ENCODE measurements around the gene PDSS2. TPM values are rescaled to one million over a fixed set of nuclear protein-coding genes. Genes with fewer than 3 reads are reported as not detected.
A peak's percentile ranks its signal among the peaks of the same experiment; 100 is the strongest.

The PDSS2 gene
- total RNA-seq, 1 experiment from 2014 or later: 17.7 TPM

DNA sequence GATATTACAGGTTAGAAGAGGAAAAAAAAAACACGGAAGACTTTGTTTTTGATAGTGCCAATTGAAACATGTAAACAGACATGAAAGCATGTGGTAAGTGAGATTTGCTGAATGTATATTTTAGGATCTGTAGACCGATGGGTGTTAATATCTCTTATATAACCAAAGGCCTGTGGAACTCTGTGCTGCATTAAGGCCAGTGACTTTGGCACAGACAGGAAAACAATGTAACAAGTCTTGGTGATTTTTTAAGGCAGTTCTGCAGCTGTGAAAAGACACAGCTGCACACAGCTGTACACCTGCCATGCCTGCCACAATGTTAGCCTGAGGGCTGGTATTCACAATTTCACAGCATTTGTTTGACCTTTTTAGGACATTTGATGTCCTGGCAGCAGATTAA lies 36.6 kb upstream of the PDSS2 start:
- DNase-seq (ENCODE audit: low read depth, low spot score) (no peak), ATAC-seq (no peak)
- peaks cover 56% of the 10 kb centered on the region for H3K4me1 ChIP-seq (ENCODE audit: control insufficient read depth, insufficient read depth, low read length)
- TF ChIP-seq, protein P1, sequence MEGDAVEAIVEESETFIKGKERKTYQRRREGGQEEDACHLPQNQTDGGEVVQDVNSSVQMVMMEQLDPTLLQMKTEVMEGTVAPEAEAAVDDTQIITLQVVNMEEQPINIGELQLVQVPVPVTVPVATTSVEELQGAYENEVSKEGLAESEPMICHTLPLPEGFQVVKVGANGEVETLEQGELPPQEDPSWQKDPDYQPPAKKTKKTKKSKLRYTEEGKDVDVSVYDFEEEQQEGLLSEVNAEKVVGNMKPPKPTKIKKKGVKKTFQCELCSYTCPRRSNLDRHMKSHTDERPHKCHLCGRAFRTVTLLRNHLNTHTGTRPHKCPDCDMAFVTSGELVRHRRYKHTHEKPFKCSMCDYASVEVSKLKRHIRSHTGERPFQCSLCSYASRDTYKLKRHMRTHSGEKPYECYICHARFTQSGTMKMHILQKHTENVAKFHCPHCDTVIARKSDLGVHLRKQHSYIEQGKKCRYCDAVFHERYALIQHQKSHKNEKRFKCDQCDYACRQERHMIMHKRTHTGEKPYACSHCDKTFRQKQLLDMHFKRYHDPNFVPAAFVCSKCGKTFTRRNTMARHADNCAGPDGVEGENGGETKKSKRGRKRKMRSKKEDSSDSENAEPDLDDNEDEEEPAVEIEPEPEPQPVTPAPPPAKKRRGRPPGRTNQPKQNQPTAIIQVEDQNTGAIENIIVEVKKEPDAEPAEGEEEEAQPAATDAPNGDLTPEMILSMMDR (IDR thresholded peaks at IDR 0.05): no peak
- TF ChIP-seq REST (IDR thresholded peaks at IDR 0.05; ENCODE audit: insufficient read depth in 1 of 2, low read depth in 2 of 2, low read length in 1 of 2): no peak
- no peak for TF ChIP-seq POLR2AphosphoS5 (IDR thresholded peaks at IDR 0.05; ENCODE audit: low read depth, low read length)
- peaks cover 4% of the 10 kb centered on the region; the same call in 1 of the 2 replicates for H3K27me3 ChIP-seq (ENCODE audit: control insufficient read depth, insufficient read depth, low read length)
- CTCF ChIA-PET: no interaction called here
- no peak overlapping the region for H3K4me3 ChIP-seq (ENCODE audit: low read depth in 2 of 2, low read length in 2 of 2)
- no TSS peak for BruUV-seq (replicated peaks)
- H3K36me3 ChIP-seq (ENCODE audit: control insufficient read depth, insufficient read depth, low read length): no peaks in the 10 kb centered on the region
- POLR2A ChIA-PET: no interaction called here
- intact Hi-C loops (cut with micrococcal nuclease; ENCODE audit: unreplicated experiment): no loop called here
- H3K9me3 ChIP-seq (ENCODE audit: control insufficient read depth, insufficient read depth, low read depth, low read length): no peaks in the 10 kb centered on the region
- in situ Hi-C loops (cut with HindIII; ENCODE audit: low pct_unique_long_range_greater_than_20kb, low sequenced_read_pairs): no loop called here
- H3K27ac ChIP-seq (ENCODE audit: low read length): no peak overlapping the region

GRCh38 chr6:107495196-107495643 lies 35.9 kb upstream of the PDSS2 start:
- BruUV-seq (replicated peaks): no TSS peak
- in situ Hi-C loops (cut with HindIII; ENCODE audit: low pct_unique_long_range_greater_than_20kb, low sequenced_read_pairs) (no loop called here), intact Hi-C loops (cut with micrococcal nuclease; ENCODE audit: unreplicated experiment) (no loop called here)
- DNase-seq (ENCODE audit: low read depth, low spot score): no peak
- H3K4me1 ChIP-seq (ENCODE audit: control insufficient read depth, insufficient read depth, low read length): peaks cover 56% of the 10 kb centered on the region
- CTCF ChIA-PET: interaction anchor here (0.8 kb wide), 1 partner anchor 140 kb away, joined by 3 read pairs; no protein-coding TSS in a partner anchor
- peak overlapping the region; percentile 70 for H3K27ac ChIP-seq (ENCODE audit: low read length)
- no peaks in the 10 kb centered on the region for H3K36me3 ChIP-seq (ENCODE audit: control insufficient read depth, insufficient read depth, low read length)
- TF ChIP-seq TCF7L2 (IDR thresholded peaks at IDR 0.05; ENCODE audit: low read depth, low read length): no peak
- no peak for TF ChIP-seq SIN3A (IDR thresholded peaks at IDR 0.05; ENCODE audit: borderline replicate concordance, insufficient read depth, low read depth, low read length)
- TF ChIP-seq, protein P1 (IDR thresholded peaks at IDR 0.05): no peak
- no peak for TF ChIP-seq POLR2AphosphoS5 (IDR thresholded peaks at IDR 0.05; ENCODE audit: low read depth, low read length)
- TF ChIP-seq REST (IDR thresholded peaks at IDR 0.05; ENCODE audit: insufficient read depth in 1 of 2, low read depth in 2 of 2, low read length in 1 of 2): no peak
- POLR2A ChIA-PET: no interaction called here
- ATAC-seq: peak; percentile 35
- peak overlapping the region in 1 of 2 experiments; percentile 17; a peak in 2 of 4 replicates for H3K4me3 ChIP-seq (ENCODE audit: low read depth in 2 of 2, low read length in 2 of 2)
- H3K27me3 ChIP-seq (ENCODE audit: control insufficient read depth, insufficient read depth, low read length): peaks cover 4% of the 10 kb centered on the region; the same call in 1 of the 2 replicates
- H3K9me3 ChIP-seq (ENCODE audit: control insufficient read depth, insufficient read depth, low read depth, low read length): no peaks in the 10 kb centered on the region

Measured in Panc1 (cell line).